H1 (cell line): ENCODE results near the gene ATP5ME. TPM values are rescaled to one million over a fixed set of nuclear protein-coding genes. Genes with fewer than 3 reads are reported as not detected.

ENCODE experiments used
- CTCF ChIA-PET: fragments of 300-600 bp; sonication (Branson Sonifier 250); formaldehyde crosslinking; loops from one replicate; lab custom pipeline; 2021; ENCODE audit not compliant: partially characterized antibody; lab: Charles Lee
- POLR2A ChIA-PET: fragments of 300-600 bp; sonication (Branson Sonifier 250); formaldehyde crosslinking; loops from one replicate; lab custom pipeline; 2021; ENCODE audit warnings: inconsistent platforms; ENCODE audit not compliant: partially characterized antibody; lab: Charles Lee
- DNase-seq, 2 experiments: peaks; one replicate each; pipeline versions ENCODE4 v3.0.0 to v3.0.0-alpha.2; 2010 to 2022; ENCODE audit warnings: low spot score in 2 of 2, low read depth in 1 of 2, mixed read lengths in 1 of 2
- FAIRE-seq: peaks from 2 replicates; lab custom pipeline; 2011; peaks lifted over from hg19 to GRCh38; lab: Jason Lieb, UNC
- H2AFZ ChIP-seq: 2 replicates; pipeline ENCODE4 v1.8.1; 2012; ENCODE audit warnings: low read length, inconsistent platforms
- H2AK5ac ChIP-seq: 2 replicates; pipeline ENCODE4 v1.6.1; 2013; ENCODE audit warnings: low read depth, low read length
- H2BK120ac ChIP-seq: replicated peaks from 2 replicates; pipeline ENCODE3; 2013; ENCODE audit warnings: low read depth, low read length, inconsistent platforms
- H2BK12ac ChIP-seq: 2 replicates; pipeline ENCODE4 v1.6.1; 2013; ENCODE audit warnings: low read depth, low read length
- H2BK15ac ChIP-seq: 2 replicates; pipeline ENCODE4 v1.6.1; 2013; ENCODE audit warnings: low read length
- H2BK20ac ChIP-seq: 2 replicates; pipeline ENCODE4 v1.6.1; 2013; ENCODE audit warnings: low read length
- H2BK5ac ChIP-seq: 2 replicates; pipeline ENCODE4 v1.6.1; 2013; ENCODE audit warnings: low read depth, low read length
- H3K14ac ChIP-seq: 2 replicates; pipeline ENCODE4 v1.6.1; 2013; ENCODE audit warnings: inconsistent platforms; ENCODE audit not compliant: insufficient read length
- H3K18ac ChIP-seq: 2 replicates; pipeline ENCODE4 v1.6.1; 2013; ENCODE audit warnings: low read length; ENCODE audit errors: extremely low read depth
- H3K23ac ChIP-seq: 2 replicates; pipeline ENCODE4 v1.6.1; 2013; ENCODE audit warnings: inconsistent platforms; ENCODE audit not compliant: insufficient read length
- H3K23me2 ChIP-seq: 2 replicates; pipeline ENCODE4 v1.6.1; 2013; ENCODE audit warnings: low read depth, low read length
- H3K27ac ChIP-seq: 2 replicates; pipeline ENCODE4 v1.6.1; 2011; ENCODE audit warnings: low read depth, low read length, inconsistent platforms
- H3K27me3 ChIP-seq, 4 experiments: replicated peaks in 1 of 4; 1 replicate in 1 of 4; 2 replicates in 3 of 4; pipeline versions ENCODE4 v1.6.1 to v1.8.1; 2011 to 2013; ENCODE audit warnings: low read length in 3 of 4, mild to moderate bottlenecking in 3 of 4, inconsistent platforms in 2 of 4, mixed read lengths in 2 of 4, moderate library complexity in 1 of 4; ENCODE audit not compliant: control insufficient read depth in 3 of 4, insufficient read depth in 3 of 4; ENCODE audit errors: extremely low read depth in 1 of 4
- H3K36me3 ChIP-seq, 4 experiments: 2 replicates each; pipeline versions ENCODE4 v1.6.1 to v1.8.1; 2011 to 2013; ENCODE audit warnings: mild to moderate bottlenecking in 4 of 4, low read length in 3 of 4, moderate library complexity in 2 of 4, control low read depth in 1 of 4, inconsistent platforms in 1 of 4; ENCODE audit not compliant: insufficient read depth in 4 of 4, control insufficient read depth in 2 of 4
- H3K4ac ChIP-seq: replicated peaks from 2 replicates; pipeline ENCODE3; 2013; ENCODE audit warnings: low read length, low read depth, mixed read lengths, inconsistent platforms; ENCODE audit not compliant: insufficient read length
- H3K4me1 ChIP-seq, 4 experiments: replicated peaks in 1 of 4; 1 replicate in 1 of 4; 2 replicates in 3 of 4; pipeline versions ENCODE4 v1.6.1 to v1.8.1; 2011 to 2013; ENCODE audit warnings: low read length in 3 of 4, inconsistent platforms in 2 of 4, mixed read lengths in 1 of 4; ENCODE audit not compliant: insufficient read depth in 4 of 4, control insufficient read depth in 3 of 4
- H3K4me2 ChIP-seq, 2 experiments: 2 replicates each; pipeline versions ENCODE4 v1.6.1 to v1.8.1; 2011 to 2013; ENCODE audit warnings: low read depth in 2 of 2, low read length in 2 of 2, control low read depth in 1 of 2, inconsistent platforms in 1 of 2, mild to moderate bottlenecking in 1 of 2; ENCODE audit not compliant: insufficient read depth in 1 of 2
- H3K4me3 ChIP-seq, 4 experiments: fragments of 200-600, 300-600 bp in 1 of 4; sonication (generic), shearing (Covaris generic), sonication (Bioruptor Twin) in 1 of 4; 2 replicates each; pipeline versions ENCODE4 v1.5.1 to v1.8.1; 2011 to 2016; ENCODE audit warnings: low read length in 4 of 4, low read depth in 3 of 4, control low read depth in 2 of 4, inconsistent platforms in 2 of 4, mild to moderate bottlenecking in 2 of 4, mixed read lengths in 1 of 4, moderate library complexity in 1 of 4; ENCODE audit not compliant: insufficient read depth in 2 of 4; ENCODE audit errors: extremely low read depth in 1 of 4
- H3K56ac ChIP-seq: replicated peaks from 2 replicates; pipeline ENCODE3; 2013; ENCODE audit warnings: low read depth, mild to moderate bottlenecking, mixed read lengths, low read length, inconsistent platforms; ENCODE audit not compliant: insufficient read length
- H3K79me1 ChIP-seq: 2 replicates; pipeline ENCODE4 v1.6.1; 2013; ENCODE audit warnings: low read depth, low read length, control low read depth
- H3K79me2 ChIP-seq, 2 experiments: 2 replicates each; pipeline versions ENCODE4 v1.6.1 to v1.8.1; 2012 to 2013; ENCODE audit warnings: low read length in 2 of 2, mild to moderate bottlenecking in 2 of 2, inconsistent platforms in 1 of 2; ENCODE audit not compliant: insufficient read depth in 2 of 2, control insufficient read depth in 1 of 2
- H3K9ac ChIP-seq, 4 experiments: replicated peaks in 1 of 4; 1 replicate in 1 of 4; 2 replicates in 3 of 4; pipeline versions ENCODE4 v1.6.1 to v1.8.1; 2011 to 2013; ENCODE audit warnings: low read depth in 3 of 4, low read length in 3 of 4, control low read depth in 2 of 4, mild to moderate bottlenecking in 2 of 4, moderate library complexity in 2 of 4, inconsistent platforms in 1 of 4; ENCODE audit errors: extremely low read depth in 1 of 4
- H3K9me3 ChIP-seq, 2 experiments: 2 replicates each; pipeline versions ENCODE4 v1.6.1 to v1.8.1; 2012 to 2013; ENCODE audit warnings: mild to moderate bottlenecking in 2 of 2, moderate library complexity in 2 of 2, control low read depth in 1 of 2, inconsistent platforms in 1 of 2, low read depth in 1 of 2, low read length in 1 of 2, mixed read lengths in 1 of 2; ENCODE audit not compliant: insufficient read depth in 2 of 2
- H4K20me1 ChIP-seq, 2 experiments: replicated peaks in 1 of 2; 2 replicates each; pipeline versions ENCODE3 to v1.8.1; 2011 to 2013; ENCODE audit warnings: inconsistent platforms in 2 of 2, low read length in 2 of 2, mild to moderate bottlenecking in 1 of 2; ENCODE audit not compliant: insufficient read depth in 2 of 2, control insufficient read depth in 1 of 2
- H4K5ac ChIP-seq: 2 replicates; pipeline ENCODE4 v1.6.1; 2013; ENCODE audit warnings: low read length, low read depth, mixed read lengths, inconsistent platforms; ENCODE audit not compliant: insufficient read length
- H4K8ac ChIP-seq: 2 replicates; pipeline ENCODE4 v1.8.0; 2013; ENCODE audit warnings: mild to moderate bottlenecking, moderate library complexity, low read length, inconsistent platforms; ENCODE audit not compliant: insufficient read depth; ENCODE audit errors: extremely low read depth
- H4K91ac ChIP-seq: replicated peaks from 2 replicates; pipeline ENCODE3; 2013; ENCODE audit warnings: low read length, mixed read lengths, inconsistent platforms; ENCODE audit not compliant: insufficient read length
- ATF3 ChIP-seq: IDR thresholded peaks from 2 replicates; pipeline ENCODE4 v1.6.1; 2011; ENCODE audit warnings: low read depth, mild to moderate bottlenecking, low read length; ENCODE audit not compliant: insufficient read depth
- CBX8 ChIP-seq: fragments of 300-800, 300-1000 bp; sonication (generic); IDR thresholded peaks from 2 replicates; pipeline ENCODE4 v1.7.1; 2016; ENCODE audit warnings: low read depth, low read length, borderline replicate concordance
- GABPA ChIP-seq: IDR thresholded peaks from 2 replicates; pipeline ENCODE4 v1.6.1; 2011; ENCODE audit warnings: mild to moderate bottlenecking, low read length, moderate library complexity, borderline replicate concordance; ENCODE audit not compliant: insufficient read depth
- GTF2F1 ChIP-seq: IDR thresholded peaks from 2 replicates; pipeline ENCODE4 v1.6.1; 2012; ENCODE audit warnings: low read depth, low read length, improper control_type of control experiment, borderline replicate concordance
- KDM1A ChIP-seq: fragments of 200-600, 300-600 bp; sonication (generic); IDR thresholded peaks from 2 replicates; pipeline ENCODE4 v1.7.1; 2016; ENCODE audit warnings: mild to moderate bottlenecking, low read length, borderline replicate concordance
- KDM5A ChIP-seq: fragments of 200-600 bp; IDR thresholded peaks from 2 replicates; pipeline ENCODE4 v1.7.1; 2012; ENCODE audit warnings: mild to moderate bottlenecking, low read length, inconsistent platforms, mixed read lengths
- MAFK ChIP-seq: IDR thresholded peaks from 2 replicates; pipeline ENCODE4 v1.6.1; 2012; ENCODE audit warnings: low read depth, mild to moderate bottlenecking, improper control_type of control experiment, low read length
- POLR2A ChIP-seq, 2 experiments: IDR thresholded peaks; 1 replicate in 1 of 2; 2 replicates in 1 of 2; pipeline ENCODE4 v1.6.1; 2011; ENCODE audit warnings: low read depth in 2 of 2, low read length in 2 of 2, mild to moderate bottlenecking in 2 of 2; ENCODE audit errors: control extremely low read depth in 1 of 2
- POLR2AphosphoS5 ChIP-seq: IDR thresholded peaks from 2 replicates; pipeline ENCODE4 v1.6.1; 2011; ENCODE audit warnings: low read depth, low read length
- RXRA ChIP-seq: IDR thresholded peaks from 2 replicates; pipeline ENCODE4 v1.6.1; 2011; ENCODE audit warnings: low read depth, mild to moderate bottlenecking, low read length, moderate library complexity; ENCODE audit not compliant: insufficient read depth
- TAF1 ChIP-seq: IDR thresholded peaks from 2 replicates; pipeline ENCODE4 v1.6.1; 2011; ENCODE audit warnings: mild to moderate bottlenecking, low read depth, low read length
- TAF7 ChIP-seq: optimal IDR thresholded peaks from 2 replicates; pipeline ENCODE3; 2011; ENCODE audit warnings: low read depth, mild to moderate bottlenecking, inconsistent platforms, low read length, moderate library complexity, borderline replicate concordance
- TBP ChIP-seq: IDR thresholded peaks from 2 replicates; pipeline ENCODE4 v1.6.1; 2011; ENCODE audit warnings: low read depth, low read length, improper control_type of control experiment
- YY1 ChIP-seq: IDR thresholded peaks from 2 replicates; pipeline ENCODE4 v1.6.1; 2011; ENCODE audit warnings: low read depth, mild to moderate bottlenecking, low read length
- WGBS, 2 experiments: shearing (Covaris generic) in 1 of 2; methylation state at CpG; one replicate each; pipeline versions ENCODE4 v1.1.6 to v1.1.7; 2013 to 2015; ENCODE audit warnings: low lambda C conversion rate in 2 of 2, mixed read lengths in 2 of 2, inconsistent platforms in 1 of 2, low coverage in 1 of 2, missing lambda C conversion rate in 1 of 2; ENCODE audit not compliant: insufficient replicate concordance in 2 of 2, insufficient coverage in 1 of 2, insufficient read length in 1 of 2; ENCODE audit errors: extremely low coverage in 1 of 2, missing lambda C conversion rate in 1 of 2; 5-methylcytosine and 5-hydroxymethylcytosine counted together
- polyA plus RNA-seq, 7 experiments: library from polyadenylated mRNA; depleted of rRNA in 3 of 7; stranded (reverse) in 5 of 7; unstranded in 2 of 7; fragments of >200 nt in 5 of 7; fragments of 200-250 nt in 2 of 7; gene quantifications; 1 replicate in 5 of 7; 2 replicates in 1 of 7; 4 replicates in 1 of 7; pipeline versions ENCODE4 v1.2.1 to v1.2.3, GENCODE V29; 2011 to 2013; ENCODE audit warnings: missing spikeins in 2 of 7, mixed read lengths in 2 of 7
- total RNA-seq: library from RNA; stranded (reverse); fragmentation: NEBNext Ultra II Directional; extraction: Animal tissue kit (Norgen Biotek cat#: 25700); gene quantifications from 2 replicates; pipeline ENCODE4 v1.2.1, GENCODE V29; 2021

Gene ATP5ME
- total and polyA plus RNA-seq, 2 of the 8 experiments (the other 6 are each of a cell fraction or from before 2014, with no cell fraction given), result 375 to 450 TPM

GRCh38 chr4:646460-646859 lies 27.6 kb downstream of the ATP5ME start:
- Histone ChIP-seq H3K4ac (no peak overlapping the region), H3K23ac (no peak overlapping the region), H3K27ac (no peak overlapping the region), H2BK120ac (no peak overlapping the region), H3K79me1 (no peaks in the 10 kb centered on the region), H2BK12ac (no peak overlapping the region), H4K91ac (no peak overlapping the region), H3K4me3 (no peak overlapping the region), H2AFZ (no peak overlapping the region), H4K20me1 (no peaks in the 10 kb centered on the region), H3K4me1 (peaks cover 0 to 5% (median 0%) of the 10 kb centered on the region in 4 experiments; a peak in 1 of 7 replicates), H2BK15ac (no peak overlapping the region), H3K14ac (no peak overlapping the region), H4K8ac (no peak overlapping the region; the same call in 1 of the 2 replicates), H3K18ac (no peak overlapping the region), H3K27me3 (no peaks in the 10 kb centered on the region), H4K5ac (no peak overlapping the region), H3K9me3 (peaks cover 0 to under 1% of the 10 kb centered on the region in 2 experiments; a peak in 1 of 4 replicates), H3K23me2 (no peaks in the 10 kb centered on the region), H2BK5ac (no peak overlapping the region), H3K36me3 (no peaks in the 10 kb centered on the region), H3K56ac (no peak overlapping the region), H2AK5ac (no peak overlapping the region), H2BK20ac (no peak overlapping the region), H3K79me2 (no peaks in the 10 kb centered on the region), H3K4me2 (no peak overlapping the region), H3K9ac (no peak overlapping the region)
- TF ChIP-seq KDM1A (no peak), GTF2F1 (no peak), MAFK (no peak), TBP (no peak), ATF3 (no peak), POLR2A (IDR thresholded peaks at IDR 0.05; ENCODE audit: control extremely low read depth in 1 of 2, low read depth in 2 of 2, low read length in 2 of 2) (no peak), TAF7 (no peak), CBX8 (no peak), TAF1 (no peak), POLR2AphosphoS5 (no peak), GABPA (no peak), RXRA (no peak), YY1 (no peak), KDM5A (no peak)
- FAIRE-seq (no peak), DNase-seq (no peak)
- WGBS, 2 experiments, result 96% methylated on average over 32 of the region's 32 CpGs; no CpG with 5 or more reads in 1 of the 2 experiments
- ChIA-PET CTCF (interaction anchor here (0.8 kb wide), 1 partner anchor 67 kb away, joined by 3 read pairs; no protein-coding TSS in a partner anchor), POLR2A (interaction anchor here (0.6 kb wide), 1 partner anchor 10 kb away, joined by 3 read pairs; no protein-coding TSS in a partner anchor)
